ENCODE data around the gene CLDN7.

DNA sequence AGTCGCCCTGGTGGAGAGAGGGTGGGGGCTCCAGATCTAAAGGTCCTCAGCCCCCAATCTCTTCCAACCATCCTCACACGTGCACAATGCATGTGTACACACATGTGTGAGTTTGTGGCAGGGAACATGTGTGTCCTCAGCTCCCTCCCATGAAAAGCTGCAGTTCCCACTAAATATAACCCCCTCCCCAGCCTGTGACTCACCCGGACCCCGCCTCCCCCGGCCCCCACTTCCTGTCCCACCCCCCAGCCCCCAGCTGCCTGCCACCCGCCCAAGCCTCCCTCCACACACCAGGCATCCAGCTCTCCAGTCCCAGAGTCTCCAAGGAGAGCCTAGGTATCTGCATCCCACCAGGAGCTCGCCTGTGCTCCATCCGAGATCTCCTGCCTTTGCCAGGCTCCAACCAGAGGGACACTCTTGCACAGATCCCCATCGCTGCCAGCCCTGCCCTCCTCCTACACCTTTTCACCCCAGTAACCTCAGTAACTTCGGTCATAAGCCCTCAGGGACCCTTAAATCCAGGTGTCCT lies 46.6 kb downstream of the CLDN7 start:
- TF ChIP-seq, protein P1, sequence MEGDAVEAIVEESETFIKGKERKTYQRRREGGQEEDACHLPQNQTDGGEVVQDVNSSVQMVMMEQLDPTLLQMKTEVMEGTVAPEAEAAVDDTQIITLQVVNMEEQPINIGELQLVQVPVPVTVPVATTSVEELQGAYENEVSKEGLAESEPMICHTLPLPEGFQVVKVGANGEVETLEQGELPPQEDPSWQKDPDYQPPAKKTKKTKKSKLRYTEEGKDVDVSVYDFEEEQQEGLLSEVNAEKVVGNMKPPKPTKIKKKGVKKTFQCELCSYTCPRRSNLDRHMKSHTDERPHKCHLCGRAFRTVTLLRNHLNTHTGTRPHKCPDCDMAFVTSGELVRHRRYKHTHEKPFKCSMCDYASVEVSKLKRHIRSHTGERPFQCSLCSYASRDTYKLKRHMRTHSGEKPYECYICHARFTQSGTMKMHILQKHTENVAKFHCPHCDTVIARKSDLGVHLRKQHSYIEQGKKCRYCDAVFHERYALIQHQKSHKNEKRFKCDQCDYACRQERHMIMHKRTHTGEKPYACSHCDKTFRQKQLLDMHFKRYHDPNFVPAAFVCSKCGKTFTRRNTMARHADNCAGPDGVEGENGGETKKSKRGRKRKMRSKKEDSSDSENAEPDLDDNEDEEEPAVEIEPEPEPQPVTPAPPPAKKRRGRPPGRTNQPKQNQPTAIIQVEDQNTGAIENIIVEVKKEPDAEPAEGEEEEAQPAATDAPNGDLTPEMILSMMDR (conservative IDR thresholded peaks at IDR 0.05; ENCODE audit: low read length): no peak
- no peak for TF ChIP-seq EZH2phosphoT487 (IDR thresholded peaks at IDR 0.05; ENCODE audit: borderline replicate concordance)
